ENCODE results near the gene PLA1A. TPM values are rescaled to one million over a fixed set of nuclear protein-coding genes. Genes with fewer than 3 reads are reported as not detected.

Gene PLA1A
- total RNA-seq, 3 donors from 2014 or later = 0.59 to 4.9 (median 2.1) TPM

- no peaks in the 10 kb centered on the region for H3K4me1 ChIP-seq
- H3K4me3 ChIP-seq = peak within 1 kb of the TSS; percentile 67 to 78 (median 69)
- H3K36me3 ChIP-seq = no peaks in the 10 kb centered on the region
- H3K27ac ChIP-seq = peak within 1 kb of the TSS; percentile 92 to 93
- no peaks in the 10 kb centered on the region for H3K9me3 ChIP-seq
- TF ChIP-seq POLR2A (IDR thresholded peaks at IDR 0.05) (no peak), POLR2AphosphoS5 (IDR thresholded peaks at IDR 0.05) (peak in 2 of 3 donors; percentile 24 to 63)
- TF ChIP-seq, protein P1, sequence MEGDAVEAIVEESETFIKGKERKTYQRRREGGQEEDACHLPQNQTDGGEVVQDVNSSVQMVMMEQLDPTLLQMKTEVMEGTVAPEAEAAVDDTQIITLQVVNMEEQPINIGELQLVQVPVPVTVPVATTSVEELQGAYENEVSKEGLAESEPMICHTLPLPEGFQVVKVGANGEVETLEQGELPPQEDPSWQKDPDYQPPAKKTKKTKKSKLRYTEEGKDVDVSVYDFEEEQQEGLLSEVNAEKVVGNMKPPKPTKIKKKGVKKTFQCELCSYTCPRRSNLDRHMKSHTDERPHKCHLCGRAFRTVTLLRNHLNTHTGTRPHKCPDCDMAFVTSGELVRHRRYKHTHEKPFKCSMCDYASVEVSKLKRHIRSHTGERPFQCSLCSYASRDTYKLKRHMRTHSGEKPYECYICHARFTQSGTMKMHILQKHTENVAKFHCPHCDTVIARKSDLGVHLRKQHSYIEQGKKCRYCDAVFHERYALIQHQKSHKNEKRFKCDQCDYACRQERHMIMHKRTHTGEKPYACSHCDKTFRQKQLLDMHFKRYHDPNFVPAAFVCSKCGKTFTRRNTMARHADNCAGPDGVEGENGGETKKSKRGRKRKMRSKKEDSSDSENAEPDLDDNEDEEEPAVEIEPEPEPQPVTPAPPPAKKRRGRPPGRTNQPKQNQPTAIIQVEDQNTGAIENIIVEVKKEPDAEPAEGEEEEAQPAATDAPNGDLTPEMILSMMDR (IDR thresholded peaks at IDR 0.05) = no peak
- DNase-seq (ENCODE audit: low spot score in 2 of 2) = peak; percentile 75 to 83
- H3K27me3 ChIP-seq = no peaks in the 10 kb centered on the region
- intact Hi-C loops (cut with DNase I; ENCODE audit: low total_unique reads) = no loop called here
Measured at GRCh38 chr3:119579366-119580066, 18.2 kb upstream of the PLA1A start, which contains the start of gene ADPRH. ADPRH (plus strand) TSS chr3:119579492; CDS start chr3:119582170, 2,678 bp downstream.

- intact Hi-C loops (cut with DNase I; ENCODE audit: low total_unique reads) = no loop called here
- Histone ChIP-seq H3K4me1 (no peaks in the 10 kb centered on the region), H3K27me3 (no peaks in the 10 kb centered on the region), H3K9me3 (no peaks in the 10 kb centered on the region), H3K4me3 (peak overlapping the region; percentile 67 to 78 (median 69)), H3K27ac (peak overlapping the region; percentile 92 to 93), H3K36me3 (no peaks in the 10 kb centered on the region)
- DNase-seq (ENCODE audit: low spot score in 2 of 2) = no peak
- TF ChIP-seq POLR2A (IDR thresholded peaks at IDR 0.05) = no peak
- TF ChIP-seq, protein P1 (IDR thresholded peaks at IDR 0.05) = no peak
- TF ChIP-seq POLR2AphosphoS5 (IDR thresholded peaks at IDR 0.05) = no peak
Measured at GRCh38 chr3:119580067-119580760, 17.5 kb upstream of the PLA1A start.

GRCh38 chr3:119582178-119582577, 15.5 kb upstream of the PLA1A start:
- Histone ChIP-seq H3K27ac (no peak overlapping the region), H3K4me3 (no peak overlapping the region), H3K4me1 (no peaks in the 10 kb centered on the region), H3K9me3 (no peaks in the 10 kb centered on the region), H3K36me3 (no peaks in the 10 kb centered on the region), H3K27me3 (no peaks in the 10 kb centered on the region)
- TF ChIP-seq POLR2A (IDR thresholded peaks at IDR 0.05) (no peak), POLR2AphosphoS5 (IDR thresholded peaks at IDR 0.05) (no peak)
- TF ChIP-seq, protein P1 (IDR thresholded peaks at IDR 0.05) = no peak
- intact Hi-C loops (cut with DNase I; ENCODE audit: low total_unique reads) = no loop called here
- no peak for DNase-seq (ENCODE audit: low spot score in 2 of 2)

DNA sequence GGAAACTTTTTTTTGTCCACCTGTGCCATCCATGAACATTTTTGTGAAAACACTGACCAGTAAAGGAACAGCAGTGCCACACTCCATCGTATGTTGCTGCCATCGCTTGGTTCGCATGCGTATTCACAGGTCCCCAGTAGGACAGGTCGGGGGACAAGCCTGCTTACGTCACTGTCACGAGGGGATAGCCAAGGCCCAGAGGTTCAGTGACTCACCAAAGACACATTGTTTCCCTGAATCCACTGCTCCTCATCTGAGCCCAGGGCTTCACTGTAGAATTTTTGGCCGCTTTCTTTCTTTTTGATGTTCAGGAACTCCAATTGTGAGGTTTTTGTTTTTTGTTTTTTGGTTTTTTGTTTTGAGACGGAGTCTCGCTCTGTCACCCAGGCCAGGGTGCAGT, 12.5 kb upstream of the PLA1A start:
- H3K9me3 ChIP-seq = no peaks in the 10 kb centered on the region
- intact Hi-C loops (cut with DNase I; ENCODE audit: low total_unique reads) = no loop called here
- no peak for TF ChIP-seq POLR2AphosphoS5 (IDR thresholded peaks at IDR 0.05)
- TF ChIP-seq, protein P1 (IDR thresholded peaks at IDR 0.05) = no peak
- TF ChIP-seq POLR2A (IDR thresholded peaks at IDR 0.05) = no peak

More for the DNA sequence above, 12.5 kb upstream of the PLA1A start:
- H3K4me3 ChIP-seq = no peak overlapping the region
- H3K27me3 ChIP-seq = no peaks in the 10 kb centered on the region
- no peak overlapping the region for H3K27ac ChIP-seq
- no peaks in the 10 kb centered on the region for H3K36me3 ChIP-seq
- H3K4me1 ChIP-seq = no peaks in the 10 kb centered on the region
- no peak for DNase-seq (ENCODE audit: low spot score in 2 of 2)
